Keratinocyte (primary cell): ENCODE results near the gene TPM4. TPM values are rescaled to one million over a fixed set of nuclear protein-coding genes. Genes with fewer than 3 reads are reported as not detected.

Experiments used
- DNase-seq: peaks from one replicate; pipeline ENCODE4 v3.0.0-alpha.2; 2011; ENCODE audit warnings: low read depth, missing footprints, low spot score
- FAIRE-seq: peaks from 2 replicates; lab custom pipeline; 2011; peaks lifted over from hg19 to GRCh38; lab: Jason Lieb, UNC
- H2AFZ ChIP-seq: 2 replicates; pipeline ENCODE4 v1.6.0; 2012; ENCODE audit warnings: low read length, control low read depth, inconsistent platforms; ENCODE audit not compliant: control insufficient read depth
- H3K27ac ChIP-seq: 2 replicates; pipeline ENCODE4 v1.5.1; 2011; ENCODE audit warnings: low read length; ENCODE audit not compliant: control insufficient read depth, insufficient read depth
- H3K27me3 ChIP-seq: 3 replicates; pipeline ENCODE4 v1.6.0; 2011; ENCODE audit warnings: low read length; ENCODE audit not compliant: control insufficient read depth, insufficient read depth; ENCODE audit errors: extremely low read depth
- H3K36me3 ChIP-seq, 2 experiments: 2 replicates in 1 of 2; 3 replicates in 1 of 2; pipeline ENCODE4 v1.5.1; 2011; ENCODE audit warnings: low read length in 2 of 2, mild to moderate bottlenecking in 1 of 2; ENCODE audit not compliant: control insufficient read depth in 2 of 2, insufficient read depth in 2 of 2; ENCODE audit errors: extremely low read depth in 1 of 2
- H3K4me1 ChIP-seq: 3 replicates; pipeline ENCODE4 v1.5.1; 2011; ENCODE audit warnings: low read length; ENCODE audit not compliant: control insufficient read depth, insufficient read depth; ENCODE audit errors: extremely low read depth
- H3K4me2 ChIP-seq: 3 replicates; pipeline ENCODE4 v1.6.0; 2011; ENCODE audit warnings: low read depth, low read length; ENCODE audit not compliant: control insufficient read depth, insufficient read depth; ENCODE audit errors: extremely low read depth
- H3K4me3 ChIP-seq, 3 experiments: fragments of 200-600 bp in 1 of 3; sonication (generic) in 1 of 3; 2 replicates in 2 of 3; 3 replicates in 1 of 3; pipeline ENCODE4 v1.5.1; 2011 to 2016; ENCODE audit warnings: low read length in 3 of 3, mild to moderate bottlenecking in 3 of 3, control low read depth in 2 of 3, inconsistent platforms in 1 of 3, low read depth in 1 of 3, mixed read lengths in 1 of 3, mixed run types in 1 of 3, moderate library complexity in 1 of 3; ENCODE audit not compliant: control insufficient read depth in 2 of 3, insufficient read depth in 2 of 3; ENCODE audit errors: extremely low read depth in 1 of 3
- H3K79me2 ChIP-seq: 2 replicates; pipeline ENCODE4 v1.6.0; 2012; ENCODE audit warnings: low read length; ENCODE audit not compliant: control insufficient read depth, insufficient read depth
- H3K9ac ChIP-seq: 3 replicates; pipeline ENCODE4 v1.6.0; 2011; ENCODE audit warnings: low read length; ENCODE audit not compliant: control insufficient read depth, insufficient read depth; ENCODE audit errors: extremely low read depth
- H3K9me1 ChIP-seq: 3 replicates; pipeline ENCODE4 v1.6.0; 2011; ENCODE audit warnings: low read length; ENCODE audit not compliant: control insufficient read depth, insufficient read depth; ENCODE audit errors: extremely low read depth
- H3K9me3 ChIP-seq: 2 replicates; pipeline ENCODE4 v1.5.1; 2012; ENCODE audit warnings: low read depth, low read length; ENCODE audit not compliant: control insufficient read depth
- H4K20me1 ChIP-seq: 3 replicates; pipeline ENCODE4 v1.6.0; 2011; ENCODE audit warnings: low read length; ENCODE audit not compliant: control insufficient read depth, insufficient read depth; ENCODE audit errors: extremely low read depth
- CTCF ChIP-seq, 3 experiments: IDR thresholded peaks in 1 of 3; conservative IDR thresholded peaks in 1 of 3; optimal IDR thresholded peaks in 1 of 3; 2 replicates in 2 of 3; 3 replicates in 1 of 3; pipeline versions ENCODE3 to v1.5.1; 2011; ENCODE audit warnings: low read length in 3 of 3, mild to moderate bottlenecking in 3 of 3, moderate library complexity in 2 of 3, control low read depth in 1 of 3, inconsistent platforms in 1 of 3; ENCODE audit not compliant: insufficient read depth in 2 of 3; ENCODE audit errors: extremely low read depth in 1 of 3
- EZH2 ChIP-seq: IDR thresholded peaks from one replicate; pipeline ENCODE4 v1.6.1; 2012; ENCODE audit warnings: inconsistent platforms, mild to moderate bottlenecking, low read length, moderate library complexity
- dilution Hi-C: fragments of 300-500 bp; cut with MboI; formaldehyde crosslinking; loops from one replicate; pipeline ENCODE4 v1.7.0; 2020; ENCODE audit warnings: low sequenced_read_pairs; ENCODE audit not compliant: extremely low pct_ligation_motif_present
- polyA plus RNA-seq, 5 experiments: library from polyadenylated mRNA; depleted of rRNA in 3 of 5; stranded (reverse) in 3 of 5; stranded (forward) in 1 of 5; unstranded in 1 of 5; fragments of >200 nt; gene quantifications; 1 replicate in 1 of 5; 2 replicates in 3 of 5; 3 replicates in 1 of 5; pipeline versions ENCODE4 v1.2.1 to v1.2.3, GENCODE V29; 2011 to 2012; ENCODE audit warnings: missing spikeins in 2 of 5, low read depth in 1 of 5, low replicate concordance in 1 of 5

TPM4 gene
- polyA plus RNA-seq, 1 donor (not counting 4 experiments of a cell fraction or from before 2014, with no cell fraction given), result 646 TPM

GRCh38 chr19:16091546-16092475, 15.5 kb downstream of the TPM4 start:
- no peak overlapping the region for H3K4me3 ChIP-seq
- H3K27ac ChIP-seq, result no peak overlapping the region
- TF ChIP-seq CTCF (optimal IDR thresholded peaks at IDR 0.05 in 1 of 3, IDR thresholded peaks at IDR 0.05 in 1 of 3, conservative IDR thresholded peaks at IDR 0.05 in 1 of 3; ENCODE audit: extremely low read depth in 1 of 3, insufficient read depth in 2 of 3, low read length in 3 of 3) (no peak), EZH2 (no peak)
- dilution Hi-C loops, result no loop called here
- peaks cover 25% of the 10 kb centered on the region for H3K79me2 ChIP-seq
- H3K4me2 ChIP-seq, result no peak overlapping the region
- DNase-seq (no peak), FAIRE-seq (no peak)
- no peaks in the 10 kb centered on the region for H3K9me3 ChIP-seq
- peaks cover 59 to 71% of the 10 kb centered on the region in 2 experiments for H3K36me3 ChIP-seq
- H3K4me1 ChIP-seq, result no peaks in the 10 kb centered on the region
- H3K9me1 ChIP-seq, result no peaks in the 10 kb centered on the region
- no peaks in the 10 kb centered on the region for H3K27me3 ChIP-seq
- H3K9ac ChIP-seq, result no peak overlapping the region
- no peak overlapping the region for H2AFZ ChIP-seq
- H4K20me1 ChIP-seq, result peaks cover 5% of the 10 kb centered on the region

- H3K4me2 ChIP-seq, result no peak overlapping the region
- no peaks in the 10 kb centered on the region for H3K9me3 ChIP-seq
- H3K9ac ChIP-seq, result no peak overlapping the region
- H3K9me1 ChIP-seq, result no peaks in the 10 kb centered on the region
- no peak overlapping the region for H3K4me3 ChIP-seq
- H3K4me1 ChIP-seq, result no peaks in the 10 kb centered on the region
- FAIRE-seq, result no peak
- peaks cover 3% of the 10 kb centered on the region for H4K20me1 ChIP-seq
- H3K27ac ChIP-seq, result no peak overlapping the region
- H3K79me2 ChIP-seq, result peaks cover 8% of the 10 kb centered on the region
- dilution Hi-C loops, result no loop called here
- H3K36me3 ChIP-seq, result peaks cover 50 to 65% of the 10 kb centered on the region in 2 experiments
- TF ChIP-seq CTCF (optimal IDR thresholded peaks at IDR 0.05 in 1 of 3, IDR thresholded peaks at IDR 0.05 in 1 of 3, conservative IDR thresholded peaks at IDR 0.05 in 1 of 3; ENCODE audit: extremely low read depth in 1 of 3, insufficient read depth in 2 of 3, low read length in 3 of 3) (no peak), EZH2 (no peak)
- DNase-seq, result no peak
- H2AFZ ChIP-seq, result no peak overlapping the region
- no peaks in the 10 kb centered on the region for H3K27me3 ChIP-seq
Measured at GRCh38 chr19:16094360-16095070, 18.2 kb downstream of the TPM4 start.
